ENCODE results near the gene UBXN4. TPM values are rescaled to one million over a fixed set of nuclear protein-coding genes. Genes with fewer than 3 reads are reported as not detected.

The UBXN4 gene
- total and polyA plus RNA-seq, 2 of the 13 experiments (the other 11 are each of a cell fraction or from before 2014, with no cell fraction given) = 74.2 to 104 TPM

- 81% methylated on average over 2 of the region's 2 CpGs for WGBS (ENCODE audit: low lambda C conversion rate)
- Histone ChIP-seq H3K9ac (ENCODE audit: insufficient read depth, low read depth, low read length) (no peak overlapping the region), H3K4me1 (ENCODE audit: insufficient read depth, low read length) (no peaks in the 10 kb centered on the region), H3K36me3 (replicated peaks in 1 of 2; ENCODE audit: control insufficient read depth in 1 of 2, insufficient read depth in 2 of 2, low read length in 2 of 2) (peaks cover 3 to 22% of the 10 kb centered on the region in 2 experiments; a peak in 3 of 5 replicates), H3K9me3 (ENCODE audit: low read length) (no peaks in the 10 kb centered on the region), H2AFZ (ENCODE audit: low read length) (no peak overlapping the region), H3K4me2 (ENCODE audit: low read depth, low read length) (no peak overlapping the region), H3K4me3 (replicated peaks in 1 of 3; ENCODE audit: insufficient read depth in 1 of 3, low read depth in 2 of 3, low read length in 3 of 3) (no peak overlapping the region), H4K20me1 (ENCODE audit: insufficient read depth, low read length) (no peaks in the 10 kb centered on the region), H3K27ac (ENCODE audit: extremely low read length, insufficient read depth, low read length) (no peak overlapping the region), H3K79me2 (ENCODE audit: insufficient read depth, low read length) (no peaks in the 10 kb centered on the region), H3K27me3 (ENCODE audit: control insufficient read depth in 1 of 2, insufficient read depth in 2 of 2, low read length in 2 of 2) (no peaks in the 10 kb centered on the region)
- TF ChIP-seq GFI1 (CRISPR knock-in tag; IDR thresholded peaks at IDR 0.05; ENCODE audit: borderline replicate concordance) = no peak
- no peak for TF ChIP-seq PCBP2 (optimal IDR thresholded peaks at IDR 0.05; ENCODE audit: low read depth, low read length, poor library complexity, severe bottlenecking)
- no peak for TF ChIP-seq ZFP91 (CRISPR knock-in tag; IDR thresholded peaks at IDR 0.05; ENCODE audit: borderline replicate concordance)
- TF ChIP-seq ELK4 (CRISPR knock-in tag; IDR thresholded peaks at IDR 0.05; ENCODE audit: borderline replicate concordance) = no peak
- peak; percentile 34; the same call in 1 of the 2 replicates for TF ChIP-seq ESRRA (CRISPR knock-in tag; IDR thresholded peaks at IDR 0.05; ENCODE audit: low read depth)
- TF ChIP-seq CBFB (CRISPR knock-in tag; IDR thresholded peaks at IDR 0.05) = no peak
- in situ Hi-C loops (cut with HindIII; ENCODE audit: extremely low pct_ligation_motif_present, low pct_unique_long_range_greater_than_20kb) (no loop called here), intact Hi-C loops (cut with micrococcal nuclease; ENCODE audit: unreplicated experiment) (no loop called here)
- FAIRE-seq (no peak), ATAC-seq (peak; percentile 69), DNase-seq (ENCODE audit: low spot score) (peak; percentile 23)
- ChIA-PET CTCF (ENCODE audit: low intra/inter-chr PET ratio, low total read pairs) (no interaction called here), POLR2A (no interaction called here)
- BruUV-seq (replicated peaks) = no TSS peak
These were observed 13.5 kb upstream of the UBXN4 start for GRCh38 chr2:135728064-135728743.

All from HepG2 (cell line).